Umbilical cord (tissue), 2 donors: Measurements from ENCODE around the gene PPFIBP2. TPM values are rescaled to one million over a fixed set of nuclear protein-coding genes. Genes with fewer than 3 reads are reported as not detected.

Experiments
- DNase-seq: peaks from one replicate; pipeline ENCODE4 v3.0.0-alpha.2; 2015; ENCODE audit warnings: low spot score
- total RNA-seq: library from RNA; depleted of rRNA; stranded (reverse); fragments of >200 nt; gene quantifications from one replicate; pipeline ENCODE4 v1.2.3, GENCODE V29; 2014; ENCODE audit warnings: low replicate concordance; ENCODE audit not compliant: insufficient read depth

PPFIBP2 gene
- total RNA-seq, 1 donor from 2014 or later, result 66.2 TPM

DNA sequence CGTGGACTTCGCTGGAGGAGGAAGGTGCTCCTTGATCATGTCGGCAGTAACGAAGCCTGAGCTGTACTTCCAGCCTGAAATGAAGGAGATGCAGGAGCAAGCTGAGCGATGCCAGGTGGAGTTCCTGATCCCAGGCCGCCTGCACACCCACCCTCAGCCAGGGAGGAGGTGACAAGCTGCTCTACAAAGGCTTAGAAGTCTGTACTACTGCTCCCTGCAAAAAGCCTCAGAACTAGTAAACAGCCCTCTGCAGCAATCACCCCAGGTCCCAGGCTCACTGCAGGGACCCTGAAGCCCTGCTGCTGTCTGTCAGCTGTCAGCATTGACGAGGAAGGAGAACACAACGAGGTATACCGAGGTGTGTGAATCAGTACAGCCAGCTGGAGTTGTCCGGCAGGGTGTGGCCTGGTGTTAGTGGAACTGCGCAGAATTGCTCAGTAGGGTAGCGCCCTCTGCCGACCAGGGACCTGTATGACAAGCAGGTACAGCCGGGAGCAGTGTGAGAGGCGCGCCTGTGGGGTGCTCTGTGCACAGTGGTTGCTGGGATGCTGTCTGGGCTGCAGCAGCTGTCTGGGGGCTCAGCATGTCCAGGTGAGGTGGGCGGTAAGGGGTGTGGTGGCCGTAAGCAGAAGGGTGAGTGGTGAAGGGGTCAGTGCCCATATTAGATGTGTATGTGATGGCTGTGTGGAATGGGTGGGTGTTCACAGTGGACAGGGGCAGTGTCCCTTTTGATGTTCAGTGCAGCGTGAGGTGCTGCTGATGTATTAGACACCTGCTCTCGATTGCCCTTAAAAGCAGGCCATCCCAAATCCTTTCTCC, 151.9 kb downstream of the PPFIBP2 start:
- DNase-seq, result peak; percentile 66

DNA sequence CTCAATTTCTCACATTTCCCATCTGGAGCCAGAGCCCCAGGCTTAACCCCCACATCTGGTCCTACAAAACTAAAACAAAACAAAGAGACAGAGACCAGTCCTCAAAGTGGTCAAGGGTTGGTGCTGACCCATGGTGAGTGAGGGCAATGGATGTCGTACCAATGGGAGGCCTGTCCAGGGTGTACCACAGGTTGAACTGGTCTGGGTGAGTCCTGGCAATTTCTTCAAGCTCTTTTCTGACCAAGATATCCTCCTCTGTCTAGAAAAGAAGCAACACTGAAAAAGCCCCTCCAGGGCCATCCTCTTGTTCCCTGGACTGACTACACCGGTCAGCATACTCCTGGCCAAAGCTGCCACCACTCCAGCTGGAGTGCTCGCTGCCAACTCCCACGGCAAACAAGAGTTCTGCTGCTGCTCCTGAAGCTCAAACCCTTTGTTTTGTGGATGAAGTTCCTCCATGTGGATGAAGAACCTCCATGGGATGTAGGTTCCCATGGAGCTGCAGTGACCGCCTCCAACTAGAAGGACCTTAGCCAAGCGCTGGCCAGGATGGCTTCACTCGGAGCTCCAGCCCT, 152.6 kb downstream of the PPFIBP2 start:
- no peak for DNase-seq

GRCh38 chr11:7667460-7667859, 153.7 kb downstream of the PPFIBP2 start:
- peak; percentile 96 for DNase-seq

DNA sequence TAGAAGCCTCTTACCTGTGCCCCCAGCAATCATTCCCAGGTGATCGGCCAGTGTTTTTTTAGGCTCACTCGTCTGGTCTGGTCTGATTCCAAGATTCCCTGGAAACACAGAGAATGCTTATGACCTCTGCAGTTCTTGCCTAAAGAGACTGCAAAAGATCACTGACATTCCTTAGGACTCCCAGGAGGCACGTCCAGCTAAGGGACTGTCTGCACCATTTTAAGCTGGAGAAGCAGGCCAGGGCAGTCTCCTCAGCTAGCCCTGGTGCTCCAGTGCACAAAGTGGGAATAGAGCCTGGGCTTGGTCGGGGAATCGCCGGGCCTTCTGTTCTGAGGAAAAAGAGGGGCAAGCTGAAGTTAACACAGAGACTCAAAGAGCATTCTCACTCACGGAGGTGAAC, 154.7 kb downstream of the PPFIBP2 start:
- DNase-seq, result no peak

- DNase-seq, result no peak
Observed at GRCh38 chr11:7668911-7669310, 155.1 kb downstream of the PPFIBP2 start.

- DNase-seq, result no peak
Observed at GRCh38 chr11:7670641-7671040, 156.8 kb downstream of the PPFIBP2 start.

DNA sequence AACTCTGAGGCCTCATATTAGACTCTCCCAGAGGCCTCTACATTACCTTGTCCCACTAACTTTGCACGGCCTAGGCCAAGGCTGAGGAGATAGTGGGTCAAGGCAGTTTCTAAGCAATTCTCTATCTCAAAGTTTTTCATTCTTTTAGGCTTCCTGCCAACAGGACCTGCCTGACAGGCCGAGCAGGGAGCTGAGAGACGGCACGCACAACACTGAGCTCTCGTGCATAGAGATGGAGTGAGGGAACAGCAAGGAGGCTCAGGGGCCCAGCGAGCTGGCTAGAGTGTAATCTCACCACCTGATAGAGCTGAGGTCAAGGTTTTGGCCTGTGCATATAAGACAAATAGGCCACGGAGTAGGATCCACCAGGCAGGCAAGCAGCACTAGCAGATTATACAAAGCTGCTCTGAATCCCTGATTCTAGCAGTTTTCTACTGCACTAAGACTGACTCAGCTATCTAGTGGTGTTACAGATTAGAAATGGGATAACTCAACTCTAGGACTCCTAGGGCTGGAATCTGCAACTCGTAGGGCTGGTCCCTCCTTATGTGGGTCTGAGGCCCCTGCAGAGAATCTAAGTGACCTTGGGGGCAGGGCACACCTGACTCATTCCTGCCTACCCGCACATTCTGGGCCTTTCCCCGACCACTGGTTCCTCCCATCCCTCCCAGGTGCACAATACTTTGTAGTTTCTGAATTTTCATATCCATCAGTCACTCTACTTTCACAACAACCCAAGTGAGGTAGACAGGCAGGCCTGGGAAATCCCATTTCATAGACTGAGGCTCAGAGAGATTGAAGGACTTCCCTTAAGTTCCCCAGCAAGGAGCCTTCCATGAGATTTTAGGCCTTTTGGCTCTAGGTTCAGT, 157.8 kb downstream of the PPFIBP2 start:
- DNase-seq, result peak; percentile 94

DNA sequence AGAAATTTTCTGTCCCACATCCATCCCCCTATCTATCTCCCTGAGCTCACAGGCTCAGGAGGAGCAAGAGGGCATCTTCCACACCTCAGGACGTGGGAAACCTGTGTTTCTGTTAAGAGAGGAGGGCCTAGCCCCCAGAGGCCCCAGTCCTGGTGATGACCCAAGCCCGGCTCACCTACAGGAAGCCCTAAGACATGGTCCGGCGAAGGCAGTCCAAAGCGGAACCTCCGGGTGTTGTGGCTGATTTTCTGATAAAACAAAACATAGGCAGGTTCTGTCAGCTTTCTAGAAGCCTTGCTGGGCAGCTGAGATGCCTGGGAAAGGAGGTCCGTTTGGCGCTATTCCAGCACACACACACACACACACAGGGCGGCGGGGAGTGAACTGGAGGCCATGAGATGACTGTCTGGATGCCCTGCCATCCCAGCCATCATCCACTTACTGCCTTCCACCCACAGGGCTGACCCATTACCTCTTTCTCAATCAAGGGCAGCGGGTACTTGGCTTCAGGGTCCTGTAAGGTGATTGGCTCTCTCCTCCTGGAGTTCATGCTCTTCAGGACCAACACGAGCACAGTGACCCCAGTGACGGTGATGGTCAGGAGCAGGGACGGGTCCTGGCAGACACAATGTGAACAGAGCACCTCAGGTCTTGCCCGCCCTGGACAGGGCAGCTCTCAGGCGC, 158.6 kb downstream of the PPFIBP2 start:
- DNase-seq, result peak; percentile 41

- peak; percentile 90 for DNase-seq
Observed at GRCh38 chr11:7672960-7673723, 159.3 kb downstream of the PPFIBP2 start, which contains the start of gene CYB5R2. CYB5R2 (minus strand) TSS chr11:7673500; CDS start chr11:7672825, 675 bp downstream.

DNA sequence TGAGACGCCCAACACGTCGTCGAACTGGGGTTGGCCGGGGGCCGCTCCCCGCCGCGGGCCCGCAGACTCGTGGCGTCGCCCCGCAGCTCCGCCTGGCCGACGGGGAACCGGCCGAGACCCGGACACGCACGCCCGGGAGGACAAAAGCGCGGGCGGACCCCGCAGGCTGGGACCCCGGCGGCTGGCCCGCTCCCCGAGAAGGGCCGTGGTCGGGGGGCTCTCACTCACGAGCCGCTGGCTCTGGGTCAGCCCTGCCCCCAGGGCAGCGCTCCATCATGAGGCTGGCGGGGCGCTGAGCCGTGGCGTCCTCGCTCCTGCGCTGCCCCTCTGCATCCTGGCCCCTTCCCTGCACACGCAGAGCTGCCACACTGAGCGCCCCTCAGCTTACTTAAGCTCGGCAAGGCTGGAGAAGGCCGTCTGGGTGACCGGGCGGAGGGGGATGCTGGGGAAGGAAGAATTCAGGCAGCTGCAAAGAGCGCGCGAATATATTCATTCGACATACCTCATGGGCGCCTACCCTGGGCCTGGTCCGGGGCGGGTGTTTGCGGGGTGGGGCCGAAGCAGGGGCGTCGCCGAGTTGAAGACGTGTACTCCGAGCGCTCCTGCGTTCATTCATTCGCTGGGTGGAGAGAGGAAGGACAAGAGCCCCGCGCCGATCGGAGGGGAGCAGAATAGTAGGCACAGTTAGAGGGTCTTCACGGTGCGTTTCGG, 160.1 kb downstream of the PPFIBP2 start:
- DNase-seq, result peak; percentile 80

DNA sequence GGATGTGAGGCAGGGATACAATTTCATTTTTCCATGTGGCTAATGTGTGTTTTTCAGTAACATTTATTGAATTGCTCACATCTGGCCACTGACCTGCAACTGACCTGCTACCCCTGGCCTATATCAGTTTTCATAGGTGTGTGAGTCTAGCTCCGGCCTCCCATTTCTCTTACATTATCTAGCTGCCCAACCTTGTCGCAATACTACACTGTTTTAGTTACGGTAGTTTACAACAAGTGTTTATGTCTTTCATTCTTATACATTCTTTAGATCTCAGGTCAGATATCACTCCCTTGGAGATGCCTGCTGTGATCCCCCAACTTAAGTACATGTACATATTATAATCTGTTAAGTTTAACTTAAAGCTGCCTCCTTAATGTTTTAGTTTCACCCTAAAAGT, 161.8 kb downstream of the PPFIBP2 start:
- no peak for DNase-seq

- DNase-seq, result peak; percentile 83
Observed at GRCh38 chr11:7677071-7677470, 163.3 kb downstream of the PPFIBP2 start.

GRCh38 chr11:7677796-7678201, 164.0 kb downstream of the PPFIBP2 start:
- DNase-seq, result peak; percentile 99

GRCh38 chr11:7683571-7683970, 169.8 kb downstream of the PPFIBP2 start:
- no peak for DNase-seq

DNA sequence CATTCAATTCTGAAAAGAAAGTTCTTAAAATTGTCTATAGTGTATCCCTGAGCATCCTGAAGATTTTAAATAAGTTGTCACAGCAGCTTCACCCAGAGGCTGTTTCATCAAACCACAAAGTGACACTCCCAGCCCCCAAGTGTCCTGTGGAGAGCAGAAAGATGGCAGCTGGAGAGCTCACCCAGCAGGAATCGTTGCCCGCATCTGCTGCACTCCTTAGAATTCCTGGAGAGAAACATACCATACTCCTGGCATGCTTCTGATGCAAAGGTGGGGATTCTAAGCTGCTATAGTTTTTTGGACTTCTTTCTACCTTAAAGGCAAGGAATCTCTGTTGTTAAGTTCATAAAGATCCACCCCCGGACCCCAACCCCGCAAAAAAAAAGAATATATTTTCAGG, 173.0 kb downstream of the PPFIBP2 start:
- DNase-seq, result no peak

DNA sequence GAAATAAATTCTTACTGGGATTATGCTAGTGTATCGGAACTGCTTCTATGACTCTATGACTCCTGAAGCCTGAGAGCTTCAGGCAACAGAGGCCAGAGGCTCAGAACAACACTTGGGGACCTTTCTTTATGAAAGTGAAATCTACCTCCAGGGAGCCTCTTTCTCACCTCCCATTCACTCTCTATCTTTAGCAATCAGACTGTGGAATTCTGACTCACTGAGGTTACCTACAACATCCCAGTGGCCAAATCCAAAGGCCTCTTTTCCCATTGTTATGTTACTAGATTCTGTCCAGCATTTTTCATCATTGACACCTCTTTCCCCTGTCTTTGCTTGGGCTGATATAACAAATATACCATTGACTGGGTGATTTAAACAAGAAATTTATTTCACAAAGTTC, 173.6 kb downstream of the PPFIBP2 start:
- no peak for DNase-seq

DNA sequence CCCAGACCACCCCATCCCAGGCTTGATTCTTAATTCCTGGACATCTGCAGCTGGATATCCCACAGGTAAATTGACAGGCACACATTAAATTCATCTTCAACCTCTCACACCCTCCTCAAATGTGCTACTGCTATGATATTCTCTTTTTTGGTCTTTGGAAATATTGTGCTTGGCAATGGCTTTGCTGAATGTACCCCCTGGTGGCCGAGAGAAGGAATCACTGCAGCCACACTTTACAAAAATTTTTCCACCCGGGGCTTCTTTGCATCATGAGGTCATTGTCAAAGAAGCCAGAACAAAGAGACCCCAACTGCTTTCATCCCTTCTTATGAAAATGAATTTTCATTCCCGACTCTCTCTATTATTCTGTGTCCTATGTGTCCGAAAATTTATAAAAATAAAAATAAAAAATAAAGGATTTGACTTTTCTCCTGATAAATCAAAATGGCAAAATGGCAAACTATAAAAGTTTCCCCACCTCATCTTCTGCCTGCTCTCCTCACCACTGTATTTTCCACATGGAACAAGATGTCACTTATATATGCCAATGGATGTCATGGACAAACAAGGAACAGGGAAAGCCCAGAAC, 174.5 kb downstream of the PPFIBP2 start:
- peak; percentile 57 for DNase-seq

DNA sequence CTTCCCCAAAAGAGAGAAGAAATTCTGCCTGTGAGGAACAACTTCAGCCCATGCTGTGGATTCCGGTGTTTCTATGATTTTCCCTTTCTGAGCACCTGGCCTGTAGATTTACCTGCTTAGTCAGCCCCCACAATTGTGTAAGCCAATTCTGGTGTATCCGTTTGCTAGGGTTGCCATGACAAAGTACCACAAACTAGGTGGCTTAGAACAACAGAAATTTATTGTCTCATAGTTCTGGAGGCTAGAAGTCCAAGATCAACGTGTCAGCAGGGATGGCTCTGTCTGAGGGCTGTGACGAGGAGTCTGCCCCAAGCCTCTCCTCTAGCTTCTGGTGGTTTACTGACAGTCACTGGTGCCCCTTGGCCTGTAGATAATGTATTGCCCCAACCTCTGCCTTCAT, 175.4 kb downstream of the PPFIBP2 start:
- DNase-seq, result no peak

DNA sequence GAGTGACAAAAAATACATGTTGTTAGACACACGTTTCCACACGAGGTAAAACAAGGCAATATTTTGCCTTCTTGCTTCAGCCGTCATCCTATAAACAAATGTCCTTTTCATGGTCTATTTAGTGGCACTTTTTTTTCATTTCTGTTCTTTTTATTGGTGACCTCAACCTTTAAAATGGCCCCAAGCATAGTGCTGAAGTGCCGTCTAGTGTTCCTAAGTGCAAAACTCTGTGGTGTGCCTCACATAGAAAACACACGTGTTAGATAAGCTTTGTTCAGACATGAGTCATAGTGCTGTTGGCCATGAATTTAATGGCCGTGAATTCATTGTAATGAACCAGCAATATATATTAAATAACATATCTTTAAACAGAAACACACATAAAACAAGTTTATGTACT, 176.8 kb downstream of the PPFIBP2 start:
- DNase-seq, result no peak
